ENCODE data around the gene ENTPD8. TPM values are rescaled to one million over a fixed set of nuclear protein-coding genes. Genes with fewer than 3 reads are reported as not detected.
A peak's percentile ranks its signal among the peaks of the same experiment; 100 is the strongest.

Gene ENTPD8
- total and polyA plus RNA-seq, 2 donors (not counting 3 experiments of a cell fraction or from before 2014, with no cell fraction given) = 0.44 to 0.51 TPM

DNA sequence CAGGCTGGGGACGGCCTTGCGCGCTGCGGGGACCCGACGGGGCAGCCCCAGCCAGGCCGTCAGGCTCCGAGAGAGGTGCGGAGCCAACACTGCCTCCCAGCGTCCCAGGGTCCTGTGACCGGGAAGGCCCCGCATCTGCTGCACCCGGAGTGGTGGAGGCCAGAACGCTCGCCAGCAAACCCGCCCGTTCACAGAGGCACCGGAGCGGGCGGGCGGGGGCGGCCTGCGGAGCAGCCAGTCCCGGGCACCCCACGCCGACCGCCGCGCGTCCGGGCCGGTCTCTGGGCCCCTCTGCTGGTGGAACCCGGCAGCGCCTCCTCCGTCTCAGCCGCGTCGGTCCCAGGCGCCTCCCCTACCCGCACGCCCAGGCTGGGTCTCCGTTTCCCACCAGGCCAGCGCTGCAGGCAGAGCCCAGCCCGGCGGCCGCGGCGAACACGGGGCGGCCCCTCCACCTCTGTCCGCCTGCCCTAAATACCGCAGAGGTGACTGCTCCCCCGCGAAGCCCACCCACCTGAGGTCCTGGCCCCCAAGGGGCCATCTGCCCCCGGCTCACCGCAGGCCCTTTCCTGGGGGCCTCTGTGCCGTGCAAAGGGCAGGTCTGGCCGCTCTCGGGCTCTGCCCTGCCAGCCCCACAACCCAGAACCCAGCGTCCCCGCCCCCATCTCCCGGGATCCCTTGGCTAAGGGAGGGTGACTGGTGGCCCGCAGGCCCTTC lies 34.1 kb downstream of the ENTPD8 start:
- Histone ChIP-seq H3K4me2 (ENCODE audit: insufficient read depth, low read length) (peak overlapping the region; percentile 8), H3K79me2 (ENCODE audit: control insufficient read depth, insufficient read depth, low read length) (no peaks in the 10 kb centered on the region), H3K9ac (replicated peaks; ENCODE audit: extremely low read depth, insufficient read depth, low read length) (peak overlapping the region; percentile 20), H3K4me1 (ENCODE audit: control insufficient read depth, extremely low read depth, insufficient read depth, low read length) (peaks cover 24% of the 10 kb centered on the region), H3K27me3 (ENCODE audit: control insufficient read depth in 2 of 2, insufficient read depth in 2 of 2, low read length in 2 of 2) (no peaks in the 10 kb centered on the region), H3K9me3 (replicated peaks; ENCODE audit: control insufficient read depth, insufficient read depth, low read length) (no peaks in the 10 kb centered on the region), H3K9me1 (replicated peaks; ENCODE audit: control insufficient read depth, extremely low read depth, insufficient read depth, low read length) (no peaks in the 10 kb centered on the region), H4K20me1 (replicated peaks; ENCODE audit: control insufficient read depth, extremely low read depth, insufficient read depth, low read length) (no peaks in the 10 kb centered on the region), H2AFZ (ENCODE audit: low read depth, low read length) (peak overlapping the region; percentile 44), H3K36me3 (ENCODE audit: control insufficient read depth in 2 of 2, extremely low read depth in 1 of 2, insufficient read depth in 2 of 2, low read length in 2 of 2) (no peaks in the 10 kb centered on the region), H3K27ac (ENCODE audit: insufficient read depth, low read depth, low read length) (no peak overlapping the region), H3K4me3 (replicated peaks in 1 of 3; ENCODE audit: insufficient read depth in 1 of 3, low read depth in 1 of 3, low read length in 3 of 3) (peak overlapping the region in 1 of 3 experiments; percentile 17)
- TF ChIP-seq, protein P1, sequence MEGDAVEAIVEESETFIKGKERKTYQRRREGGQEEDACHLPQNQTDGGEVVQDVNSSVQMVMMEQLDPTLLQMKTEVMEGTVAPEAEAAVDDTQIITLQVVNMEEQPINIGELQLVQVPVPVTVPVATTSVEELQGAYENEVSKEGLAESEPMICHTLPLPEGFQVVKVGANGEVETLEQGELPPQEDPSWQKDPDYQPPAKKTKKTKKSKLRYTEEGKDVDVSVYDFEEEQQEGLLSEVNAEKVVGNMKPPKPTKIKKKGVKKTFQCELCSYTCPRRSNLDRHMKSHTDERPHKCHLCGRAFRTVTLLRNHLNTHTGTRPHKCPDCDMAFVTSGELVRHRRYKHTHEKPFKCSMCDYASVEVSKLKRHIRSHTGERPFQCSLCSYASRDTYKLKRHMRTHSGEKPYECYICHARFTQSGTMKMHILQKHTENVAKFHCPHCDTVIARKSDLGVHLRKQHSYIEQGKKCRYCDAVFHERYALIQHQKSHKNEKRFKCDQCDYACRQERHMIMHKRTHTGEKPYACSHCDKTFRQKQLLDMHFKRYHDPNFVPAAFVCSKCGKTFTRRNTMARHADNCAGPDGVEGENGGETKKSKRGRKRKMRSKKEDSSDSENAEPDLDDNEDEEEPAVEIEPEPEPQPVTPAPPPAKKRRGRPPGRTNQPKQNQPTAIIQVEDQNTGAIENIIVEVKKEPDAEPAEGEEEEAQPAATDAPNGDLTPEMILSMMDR (IDR thresholded peaks at IDR 0.05; ENCODE audit: extremely low read depth in 1 of 2, insufficient read depth in 1 of 2, low read depth in 1 of 2, low read length in 2 of 2) = peak; percentile 83 to 87
- no peak for TF ChIP-seq MYC (IDR thresholded peaks at IDR 0.05; ENCODE audit: low read depth, low read length)
- TF ChIP-seq FOS (IDR thresholded peaks at IDR 0.05; ENCODE audit: borderline replicate concordance, insufficient read depth, low read length) = no peak
- TF ChIP-seq POLR2A (IDR thresholded peaks at IDR 0.05; ENCODE audit: low read depth, low read length) = no peak
- no peak for TF ChIP-seq JUN (IDR thresholded peaks at IDR 0.05; ENCODE audit: borderline replicate concordance, insufficient read depth, insufficient read length, low read depth)
- TF ChIP-seq POLR2AphosphoS5 (IDR thresholded peaks at IDR 0.05; ENCODE audit: insufficient read depth, low read depth, low read length) = peak; percentile 94
- FAIRE-seq = peak; percentile 73
- dilution Hi-C loops (cut with MboI; ENCODE audit: extremely low pct_ligation_motif_present, low sequenced_read_pairs) = no loop called here
- peak; percentile 85 for DNase-seq (ENCODE audit: low read depth, low spot score)
- CTCF ChIA-PET = interaction anchor here (1.1 to 4.6 kb wide), 3 partner anchors 16 to 120 kb away, joined by 3 to 36 read pairs (median 6); partner anchors contain the start of genes EXD3, NOXA1 and NRARP
- POLR2A ChIA-PET = no interaction called here
- intact Hi-C loops (cut with micrococcal nuclease) = loop anchor here (1.0 to 2.0 kb wide), 4 partner anchors 38 to 111 kb away; partner anchors contain the start of gene NRARP
- BruUV-seq (replicated peaks) = no TSS peak

Data from endothelial cell of umbilical vein (primary cell).